AG09309 (cell line): ENCODE measurements around the gene AP2B1.

Source experiments
- DNase-seq: peaks from one replicate; pipeline ENCODE4 v3.0.0-alpha.2; 2010; ENCODE audit warnings: low read depth
- H3K4me3 ChIP-seq: 2 replicates; pipeline ENCODE4 v1.5.1; 2011; ENCODE audit warnings: mild to moderate bottlenecking, low read depth, low read length, moderate library complexity; ENCODE audit not compliant: control insufficient read depth
- CTCF ChIP-seq: IDR thresholded peaks from 2 replicates; pipeline ENCODE4 v1.5.1; 2011; ENCODE audit warnings: mild to moderate bottlenecking, low read depth, low read length, inconsistent platforms; ENCODE audit not compliant: insufficient read depth, control insufficient read depth; ENCODE audit errors: missing control alignments

Gene AP2B1

GRCh38 chr17:35618628-35619027 is 31.5 kb downstream of the AP2B1 start:
- no peak overlapping the region for H3K4me3 ChIP-seq
- DNase-seq = no peak
- no peak for TF ChIP-seq CTCF

- no peak overlapping the region for H3K4me3 ChIP-seq
- TF ChIP-seq CTCF = no peak
- DNase-seq = no peak
These were observed 34.6 kb downstream of the AP2B1 start for GRCh38 chr17:35621768-35622167.

GRCh38 chr17:35627417-35627816 is 40.3 kb downstream of the AP2B1 start:
- DNase-seq = no peak
- TF ChIP-seq CTCF = no peak
- no peak overlapping the region for H3K4me3 ChIP-seq

- H3K4me3 ChIP-seq = no peak overlapping the region
- TF ChIP-seq CTCF = no peak
- no peak for DNase-seq
These were observed 43.5 kb downstream of the AP2B1 start for GRCh38 chr17:35630530-35631148.

GRCh38 chr17:35641032-35641431 is 53.9 kb downstream of the AP2B1 start:
- no peak for TF ChIP-seq CTCF
- DNase-seq = no peak
- H3K4me3 ChIP-seq = no peak overlapping the region

- no peak for DNase-seq
- TF ChIP-seq CTCF = no peak
- no peak overlapping the region for H3K4me3 ChIP-seq
These were observed 58.8 kb downstream of the AP2B1 start for GRCh38 chr17:35645923-35646322.

GRCh38 chr17:35651467-35651866 is 64.3 kb downstream of the AP2B1 start:
- DNase-seq = no peak
- no peak for TF ChIP-seq CTCF
- no peak overlapping the region for H3K4me3 ChIP-seq
